Measurements from ENCODE around the gene RALGPS2. TPM values are rescaled to one million over a fixed set of nuclear protein-coding genes. Genes with fewer than 3 reads are reported as not detected.
A peak's percentile ranks its signal among the peaks of the same experiment; 100 is the strongest.

Gene RALGPS2
- total RNA-seq, 1 donor from 2014 or later, result 29.8 TPM

- Mint-ChIP-seq H3K36me3 (ENCODE audit: low read depth, unreplicated experiment) (no peaks in the 10 kb centered on the region), H3K4me3 (ENCODE audit: unreplicated experiment) (no peak overlapping the region), H3K27ac (ENCODE audit: unreplicated experiment) (no peak overlapping the region), H3K27me3 (ENCODE audit: unreplicated experiment) (no peaks in the 10 kb centered on the region), H3K9me3 (ENCODE audit: unreplicated experiment) (no peaks in the 10 kb centered on the region), H3K4me1 (ENCODE audit: unreplicated experiment) (no peaks in the 10 kb centered on the region)
- TF ChIP-seq CTCF (IDR thresholded peaks at IDR 0.05; ENCODE audit: unreplicated experiment), result no peak
- no peak for DNase-seq (ENCODE audit: low spot score)
These were observed 34.5 kb upstream of the RALGPS2 start for GRCh38 chr1:178690496-178690895.

- no peaks in the 10 kb centered on the region for H3K9me3 Mint-ChIP-seq (ENCODE audit: unreplicated experiment)
- TF ChIP-seq CTCF (IDR thresholded peaks at IDR 0.05; ENCODE audit: unreplicated experiment), result no peak
- no peaks in the 10 kb centered on the region for H3K27me3 Mint-ChIP-seq (ENCODE audit: unreplicated experiment)
- no peaks in the 10 kb centered on the region for H3K4me1 Mint-ChIP-seq (ENCODE audit: unreplicated experiment)
- H3K36me3 Mint-ChIP-seq (ENCODE audit: low read depth, unreplicated experiment), result no peaks in the 10 kb centered on the region
- no peak for DNase-seq (ENCODE audit: low spot score)
- H3K4me3 Mint-ChIP-seq (ENCODE audit: unreplicated experiment), result no peak overlapping the region
- H3K27ac Mint-ChIP-seq (ENCODE audit: unreplicated experiment), result no peak overlapping the region
These were observed 32.3 kb upstream of the RALGPS2 start for GRCh38 chr1:178692564-178693327.

GRCh38 chr1:178693366-178693765 lies 31.7 kb upstream of the RALGPS2 start:
- no peak overlapping the region for H3K4me3 Mint-ChIP-seq (ENCODE audit: unreplicated experiment)
- H3K4me1 Mint-ChIP-seq (ENCODE audit: unreplicated experiment), result no peaks in the 10 kb centered on the region
- H3K27me3 Mint-ChIP-seq (ENCODE audit: unreplicated experiment), result no peaks in the 10 kb centered on the region
- peak; percentile 15 for DNase-seq (ENCODE audit: low spot score)
- H3K9me3 Mint-ChIP-seq (ENCODE audit: unreplicated experiment), result no peaks in the 10 kb centered on the region
- TF ChIP-seq CTCF (IDR thresholded peaks at IDR 0.05; ENCODE audit: unreplicated experiment), result no peak
- no peak overlapping the region for H3K27ac Mint-ChIP-seq (ENCODE audit: unreplicated experiment)
- no peaks in the 10 kb centered on the region for H3K36me3 Mint-ChIP-seq (ENCODE audit: low read depth, unreplicated experiment)

GRCh38 chr1:178694923-178695525 lies 30.0 kb upstream of the RALGPS2 start:
- Mint-ChIP-seq H3K4me3 (ENCODE audit: unreplicated experiment) (no peak overlapping the region), H3K27ac (ENCODE audit: unreplicated experiment) (no peak overlapping the region), H3K4me1 (ENCODE audit: unreplicated experiment) (no peaks in the 10 kb centered on the region), H3K9me3 (ENCODE audit: unreplicated experiment) (no peaks in the 10 kb centered on the region), H3K36me3 (ENCODE audit: low read depth, unreplicated experiment) (no peaks in the 10 kb centered on the region), H3K27me3 (ENCODE audit: unreplicated experiment) (no peaks in the 10 kb centered on the region)
- TF ChIP-seq CTCF (IDR thresholded peaks at IDR 0.05; ENCODE audit: unreplicated experiment), result no peak
- DNase-seq (ENCODE audit: low spot score), result no peak

GRCh38 chr1:178702146-178702545 lies 22.9 kb upstream of the RALGPS2 start:
- Mint-ChIP-seq H3K4me3 (ENCODE audit: unreplicated experiment) (no peak overlapping the region), H3K27me3 (ENCODE audit: unreplicated experiment) (no peaks in the 10 kb centered on the region), H3K36me3 (ENCODE audit: low read depth, unreplicated experiment) (no peaks in the 10 kb centered on the region), H3K4me1 (ENCODE audit: unreplicated experiment) (no peaks in the 10 kb centered on the region), H3K27ac (ENCODE audit: unreplicated experiment) (no peak overlapping the region), H3K9me3 (ENCODE audit: unreplicated experiment) (no peaks in the 10 kb centered on the region)
- TF ChIP-seq CTCF (IDR thresholded peaks at IDR 0.05; ENCODE audit: unreplicated experiment), result no peak
- no peak for DNase-seq (ENCODE audit: low spot score)
